Measurements from ENCODE around the gene COL9A1. TPM values are rescaled to one million over a fixed set of nuclear protein-coding genes. Genes with fewer than 3 reads are reported as not detected.
A peak's percentile ranks its signal among the peaks of the same experiment; 100 is the strongest.
"Not testable (repeated sequence)": the region's sequence is repeated elsewhere in the genome, so short reads cannot be mapped to it uniquely, and the experiment has no call there.

The COL9A1 gene
- total RNA-seq, 1 experiment from 2014 or later: not detected

DNA sequence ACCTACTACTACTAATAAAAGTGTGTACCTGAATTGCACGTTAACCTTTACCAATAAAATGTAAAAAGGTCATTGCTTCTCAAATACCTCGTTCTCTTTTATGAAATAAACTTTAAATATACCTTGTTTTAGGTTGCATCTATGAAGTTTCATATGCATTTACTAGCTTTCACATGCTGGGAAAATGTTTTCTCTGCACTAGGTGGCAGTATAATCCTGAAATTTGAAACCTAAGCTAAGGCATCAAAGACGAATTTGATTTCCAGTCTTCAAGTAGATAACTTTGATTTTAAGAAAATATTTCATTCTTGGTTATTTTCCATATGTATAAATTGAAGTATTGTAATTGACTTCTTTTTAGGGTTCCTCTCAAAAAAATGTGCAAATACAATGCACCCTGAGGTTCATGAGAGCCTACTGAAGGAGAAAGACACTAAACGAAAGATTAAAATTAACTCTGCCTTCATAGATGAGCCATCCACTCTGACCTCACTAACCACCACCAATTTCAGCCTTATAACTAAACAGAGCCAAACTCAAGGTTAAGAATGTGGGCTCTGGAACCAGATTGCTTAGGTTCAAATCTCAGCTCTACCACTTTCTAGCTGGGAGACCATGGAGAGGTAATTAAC, 7.3 kb upstream of the COL9A1 start:
- no peak overlapping the region for H3K4me3 Mint-ChIP-seq (ENCODE audit: low read depth, unreplicated experiment)
- TF ChIP-seq, protein P1, sequence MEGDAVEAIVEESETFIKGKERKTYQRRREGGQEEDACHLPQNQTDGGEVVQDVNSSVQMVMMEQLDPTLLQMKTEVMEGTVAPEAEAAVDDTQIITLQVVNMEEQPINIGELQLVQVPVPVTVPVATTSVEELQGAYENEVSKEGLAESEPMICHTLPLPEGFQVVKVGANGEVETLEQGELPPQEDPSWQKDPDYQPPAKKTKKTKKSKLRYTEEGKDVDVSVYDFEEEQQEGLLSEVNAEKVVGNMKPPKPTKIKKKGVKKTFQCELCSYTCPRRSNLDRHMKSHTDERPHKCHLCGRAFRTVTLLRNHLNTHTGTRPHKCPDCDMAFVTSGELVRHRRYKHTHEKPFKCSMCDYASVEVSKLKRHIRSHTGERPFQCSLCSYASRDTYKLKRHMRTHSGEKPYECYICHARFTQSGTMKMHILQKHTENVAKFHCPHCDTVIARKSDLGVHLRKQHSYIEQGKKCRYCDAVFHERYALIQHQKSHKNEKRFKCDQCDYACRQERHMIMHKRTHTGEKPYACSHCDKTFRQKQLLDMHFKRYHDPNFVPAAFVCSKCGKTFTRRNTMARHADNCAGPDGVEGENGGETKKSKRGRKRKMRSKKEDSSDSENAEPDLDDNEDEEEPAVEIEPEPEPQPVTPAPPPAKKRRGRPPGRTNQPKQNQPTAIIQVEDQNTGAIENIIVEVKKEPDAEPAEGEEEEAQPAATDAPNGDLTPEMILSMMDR (IDR thresholded peaks at IDR 0.05; ENCODE audit: unreplicated experiment): peak; percentile 52
- no TSS peak for BruUV-seq (replicated peaks)
- no peaks in the 10 kb centered on the region for H3K9me3 Mint-ChIP-seq (ENCODE audit: low read depth, unreplicated experiment)
- CTCF ChIA-PET: interaction anchor here (0.7 to 4.1 kb wide), 16 partner anchors 28 to 646 kb away, joined by 3 to 107 read pairs (median 5); partner anchors contain the start of gene FAM135A
- intact Hi-C loops (cut with micrococcal nuclease; ENCODE audit: unreplicated experiment): loop anchor here (1.0 to 10.0 kb wide), 10 partner anchors 42 to 703 kb away; partner anchors contain the start of genes FAM135A and SDHAF4
- H3K27me3 Mint-ChIP-seq (ENCODE audit: unreplicated experiment): peaks cover 73% of the 10 kb centered on the region
- peak; percentile 48 for DNase-seq
- H3K4me1 Mint-ChIP-seq (ENCODE audit: low read depth, unreplicated experiment): peaks cover 33% of the 10 kb centered on the region
- peaks cover 6% of the 10 kb centered on the region for H3K36me3 Mint-ChIP-seq (ENCODE audit: insufficient read depth, unreplicated experiment)
- no peak overlapping the region for H3K27ac Mint-ChIP-seq (ENCODE audit: unreplicated experiment)

DNA sequence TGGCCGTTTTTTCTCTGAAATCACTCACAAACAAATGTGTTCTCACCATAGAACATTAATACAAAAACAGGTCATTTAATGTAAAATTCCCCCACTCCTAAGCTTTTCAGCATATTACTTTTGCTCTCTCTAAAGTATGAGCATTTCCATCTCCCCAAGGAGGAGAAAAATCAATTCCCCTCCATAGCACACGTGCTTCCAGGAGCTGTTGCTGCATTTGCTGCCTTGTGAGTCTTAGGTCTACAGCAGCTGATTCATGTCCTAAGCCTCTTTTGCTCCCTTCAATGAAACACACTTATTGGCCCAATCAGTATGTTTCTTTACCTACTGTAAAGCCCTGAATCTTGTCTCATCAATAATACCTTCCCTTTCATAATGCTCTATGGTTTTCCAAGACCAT, 6.4 kb upstream of the COL9A1 start:
- H3K36me3 Mint-ChIP-seq (ENCODE audit: insufficient read depth, unreplicated experiment): peaks cover 6% of the 10 kb centered on the region
- TF ChIP-seq, protein P1 (IDR thresholded peaks at IDR 0.05; ENCODE audit: unreplicated experiment): no peak
- DNase-seq: no peak
- intact Hi-C loops (cut with micrococcal nuclease; ENCODE audit: unreplicated experiment): no loop called here
- no TSS peak for BruUV-seq (replicated peaks)
- no peak overlapping the region for H3K4me3 Mint-ChIP-seq (ENCODE audit: low read depth, unreplicated experiment)
- peaks cover 31% of the 10 kb centered on the region for H3K4me1 Mint-ChIP-seq (ENCODE audit: low read depth, unreplicated experiment)
- CTCF ChIA-PET: interaction anchor here (0.7 to 4.1 kb wide), 5 partner anchors 20 to 238 kb away, joined by 4 to 107 read pairs (median 5); no protein-coding TSS in a partner anchor
- no peaks in the 10 kb centered on the region for H3K9me3 Mint-ChIP-seq (ENCODE audit: low read depth, unreplicated experiment)
- peaks cover 73% of the 10 kb centered on the region for H3K27me3 Mint-ChIP-seq (ENCODE audit: unreplicated experiment)
- H3K27ac Mint-ChIP-seq (ENCODE audit: unreplicated experiment): no peak overlapping the region

DNA sequence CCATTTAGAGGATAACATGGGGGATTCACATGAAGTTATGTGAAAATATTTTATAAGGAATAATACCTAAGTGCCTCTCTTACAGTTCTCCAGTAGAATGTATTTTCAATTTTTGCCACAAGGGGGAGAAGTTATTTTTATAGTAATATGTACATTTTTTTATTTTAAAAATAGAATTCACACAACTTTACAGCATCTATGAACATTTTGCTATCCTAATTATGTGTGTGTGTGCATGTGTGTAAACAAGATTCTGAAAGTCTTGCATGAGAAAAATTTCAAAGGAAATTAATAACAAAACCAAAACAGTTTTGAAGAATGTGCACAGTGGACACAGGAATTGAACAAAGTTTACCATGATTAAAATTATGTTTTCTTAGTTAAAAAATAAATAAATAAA, 5.3 kb upstream of the COL9A1 start:
- intact Hi-C loops (cut with micrococcal nuclease; ENCODE audit: unreplicated experiment); H3K4me3 Mint-ChIP-seq (ENCODE audit: low read depth, unreplicated experiment); DNase-seq; H3K9me3 Mint-ChIP-seq (ENCODE audit: low read depth, unreplicated experiment); H3K36me3 Mint-ChIP-seq (ENCODE audit: insufficient read depth, unreplicated experiment); BruUV-seq (replicated peaks); H3K27ac Mint-ChIP-seq (ENCODE audit: unreplicated experiment): not testable (repeated sequence)
- Mint-ChIP-seq H3K4me1 (ENCODE audit: low read depth, unreplicated experiment) (peaks cover 25% of the 10 kb centered on the region), H3K27me3 (ENCODE audit: unreplicated experiment) (peaks cover 73% of the 10 kb centered on the region)
- TF ChIP-seq, protein P1 (IDR thresholded peaks at IDR 0.05; ENCODE audit: unreplicated experiment): peak; percentile 49
- CTCF ChIA-PET: interaction anchor here (2.9 to 4.1 kb wide), 2 partner anchors 62 to 87 kb away, joined by 40 to 107 read pairs; no protein-coding TSS in a partner anchor

DNA sequence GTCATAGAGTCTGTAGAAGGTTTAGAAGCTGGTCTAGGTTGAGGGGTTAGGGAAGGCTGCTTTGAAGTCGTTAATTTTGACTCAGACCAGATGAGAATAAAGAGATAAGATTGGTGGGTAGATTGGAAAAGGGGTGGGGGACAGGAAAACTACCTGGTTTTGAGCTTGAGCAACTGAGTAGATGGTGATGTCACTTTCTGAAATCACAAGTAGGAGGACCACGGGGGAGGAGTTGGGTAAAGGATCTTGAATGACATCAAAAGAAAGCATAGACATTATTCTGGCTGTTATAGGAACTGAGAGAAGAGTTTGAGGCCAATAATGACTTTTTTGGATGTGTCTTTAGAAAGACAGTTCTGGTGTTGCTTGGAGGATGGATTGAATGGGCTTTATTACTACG, 4.1 kb upstream of the COL9A1 start:
- Mint-ChIP-seq H3K4me3 (ENCODE audit: low read depth, unreplicated experiment) (no peak overlapping the region), H3K4me1 (ENCODE audit: low read depth, unreplicated experiment) (peaks cover 13% of the 10 kb centered on the region), H3K27me3 (ENCODE audit: unreplicated experiment) (peaks cover 79% of the 10 kb centered on the region), H3K27ac (ENCODE audit: unreplicated experiment) (no peak overlapping the region), H3K36me3 (ENCODE audit: insufficient read depth, unreplicated experiment) (peaks cover 1% of the 10 kb centered on the region), H3K9me3 (ENCODE audit: low read depth, unreplicated experiment) (no peaks in the 10 kb centered on the region)
- TF ChIP-seq, protein P1 (IDR thresholded peaks at IDR 0.05; ENCODE audit: unreplicated experiment): no peak
- CTCF ChIA-PET: no interaction called here
- intact Hi-C loops (cut with micrococcal nuclease; ENCODE audit: unreplicated experiment): no loop called here
- no TSS peak for BruUV-seq (replicated peaks)
- no peak for DNase-seq

All from Calu3 (cell line).